PC-9 (cell line): Measurements from ENCODE around the gene ZBBX.
"Not testable (repeated sequence)": the region's sequence is repeated elsewhere in the genome, so short reads cannot be mapped to it uniquely, and the experiment has no call there.

Experiments used
- CTCF ChIP-seq: fragments of 200-600 bp; sonication (generic); conservative IDR thresholded peaks from 2 replicates; pipeline ENCODE4 v1.6.1; 2017; ENCODE audit warnings: mixed run types, antibody characterized with exemption, mild to moderate bottlenecking, moderate library complexity
- EZH2 ChIP-seq: fragments of 200-600 bp; sonication (generic); IDR thresholded peaks from 2 replicates; pipeline ENCODE4 v1.8.0; 2017; ENCODE audit warnings: antibody characterized with exemption, low read depth

- not testable (repeated sequence) for TF ChIP-seq CTCF, EZH2
Observed at GRCh38 chr3:167422396-167422795, 42.3 kb upstream of the ZBBX start.
